ENCODE data around the gene ANP32B.
"Not testable (repeated sequence)": the region's sequence is repeated elsewhere in the genome, so short reads cannot be mapped to it uniquely, and the experiment has no call there.

DNA sequence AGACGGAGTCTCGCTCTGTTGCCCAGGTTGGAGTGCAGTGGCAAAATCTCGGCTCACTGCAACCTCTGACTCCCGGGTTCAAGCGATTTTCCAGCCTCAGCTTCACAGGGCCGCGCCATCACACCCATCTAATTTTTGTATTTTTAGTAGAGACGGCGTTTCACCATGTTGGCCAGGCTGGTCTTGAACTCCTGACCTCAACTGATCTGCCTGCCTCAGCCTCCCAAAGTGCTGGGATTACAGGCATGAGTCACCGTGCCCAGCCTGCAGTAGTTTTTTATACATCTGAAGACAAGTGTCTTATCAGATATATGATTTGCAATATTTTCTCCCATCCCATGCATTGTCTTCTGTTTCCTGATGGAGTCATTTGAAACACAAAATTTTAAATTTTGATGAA, 6.5 kb upstream of the ANP32B start:
- TF ChIP-seq, protein P1, sequence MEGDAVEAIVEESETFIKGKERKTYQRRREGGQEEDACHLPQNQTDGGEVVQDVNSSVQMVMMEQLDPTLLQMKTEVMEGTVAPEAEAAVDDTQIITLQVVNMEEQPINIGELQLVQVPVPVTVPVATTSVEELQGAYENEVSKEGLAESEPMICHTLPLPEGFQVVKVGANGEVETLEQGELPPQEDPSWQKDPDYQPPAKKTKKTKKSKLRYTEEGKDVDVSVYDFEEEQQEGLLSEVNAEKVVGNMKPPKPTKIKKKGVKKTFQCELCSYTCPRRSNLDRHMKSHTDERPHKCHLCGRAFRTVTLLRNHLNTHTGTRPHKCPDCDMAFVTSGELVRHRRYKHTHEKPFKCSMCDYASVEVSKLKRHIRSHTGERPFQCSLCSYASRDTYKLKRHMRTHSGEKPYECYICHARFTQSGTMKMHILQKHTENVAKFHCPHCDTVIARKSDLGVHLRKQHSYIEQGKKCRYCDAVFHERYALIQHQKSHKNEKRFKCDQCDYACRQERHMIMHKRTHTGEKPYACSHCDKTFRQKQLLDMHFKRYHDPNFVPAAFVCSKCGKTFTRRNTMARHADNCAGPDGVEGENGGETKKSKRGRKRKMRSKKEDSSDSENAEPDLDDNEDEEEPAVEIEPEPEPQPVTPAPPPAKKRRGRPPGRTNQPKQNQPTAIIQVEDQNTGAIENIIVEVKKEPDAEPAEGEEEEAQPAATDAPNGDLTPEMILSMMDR (IDR thresholded peaks at IDR 0.05 in 4 of 5, conservative IDR thresholded peaks at IDR 0.05 in 1 of 5) = not testable (repeated sequence)
- not testable (repeated sequence) for TF ChIP-seq POLR2A (IDR thresholded peaks at IDR 0.05)

Data from gastrocnemius medialis (tissue), 4 donors.